H9 (cell line): ENCODE results near the gene MDH2. TPM values are rescaled to one million over a fixed set of nuclear protein-coding genes. Genes with fewer than 3 reads are reported as not detected.

Experiments used
- DNase-seq: peaks from one replicate; pipeline ENCODE4 v3.0.0-alpha.2; 2017
- H2AFZ ChIP-seq: one replicate; pipeline ENCODE4 v1.6.1; 2013; ENCODE audit warnings: mild to moderate bottlenecking, low read length, control low read depth, moderate library complexity
- H2AK5ac ChIP-seq: 2 replicates; pipeline ENCODE4 v1.6.1; 2013; ENCODE audit warnings: low read length, control low read depth, mixed read lengths; ENCODE audit not compliant: insufficient read length
- H2BK120ac ChIP-seq: one replicate; pipeline ENCODE4 v1.6.1; 2013; ENCODE audit warnings: low read depth, mild to moderate bottlenecking, low read length, control low read depth, inconsistent platforms; ENCODE audit not compliant: poor library complexity, severe bottlenecking
- H2BK12ac ChIP-seq: 2 replicates; pipeline ENCODE4 v1.6.1; 2013; ENCODE audit warnings: low read length, control low read depth, mixed read lengths, low read depth; ENCODE audit not compliant: insufficient read length
- H2BK15ac ChIP-seq: 2 replicates; pipeline ENCODE4 v1.6.1; 2013; ENCODE audit warnings: low read depth, low read length, control low read depth
- H2BK20ac ChIP-seq: one replicate; pipeline ENCODE4 v1.6.1; 2013; ENCODE audit warnings: low read depth, mild to moderate bottlenecking, low read length, control low read depth, inconsistent platforms; ENCODE audit not compliant: poor library complexity, severe bottlenecking
- H2BK5ac ChIP-seq: 2 replicates; pipeline ENCODE4 v1.6.1; 2013; ENCODE audit warnings: low read length, control low read depth, mixed read lengths; ENCODE audit not compliant: insufficient read length
- H3K14ac ChIP-seq: 2 replicates; pipeline ENCODE4 v1.6.1; 2013; ENCODE audit warnings: low read length, control low read depth; ENCODE audit not compliant: insufficient read depth
- H3K18ac ChIP-seq: 2 replicates; pipeline ENCODE4 v1.6.1; 2013; ENCODE audit warnings: low read depth, mild to moderate bottlenecking, mixed read lengths, low read length, control low read depth; ENCODE audit not compliant: insufficient read length
- H3K23ac ChIP-seq: 2 replicates; pipeline ENCODE4 v1.6.1; 2013; ENCODE audit warnings: low read length, control low read depth, mixed read lengths, low read depth; ENCODE audit not compliant: insufficient read length
- H3K23me2 ChIP-seq: 2 replicates; pipeline ENCODE4 v1.6.1; 2013; ENCODE audit warnings: low read depth, mild to moderate bottlenecking, mixed read lengths, low read length, control low read depth; ENCODE audit not compliant: insufficient read length, poor library complexity, severe bottlenecking
- H3K27ac ChIP-seq: 2 replicates; pipeline ENCODE4 v1.5.1; 2013; ENCODE audit warnings: low read length, control low read depth, mixed read lengths, low read depth; ENCODE audit not compliant: insufficient read length
- H3K27me3 ChIP-seq: 2 replicates; pipeline ENCODE4 v1.6.1; 2013; ENCODE audit warnings: low read length, control low read depth, inconsistent platforms; ENCODE audit not compliant: insufficient read depth
- H3K4ac ChIP-seq: 2 replicates; pipeline ENCODE4 v1.6.1; 2013; ENCODE audit warnings: low read depth, mild to moderate bottlenecking, control low read depth, inconsistent platforms, low read length, moderate library complexity
- H3K4me1 ChIP-seq: 2 replicates; pipeline ENCODE4 v1.6.1; 2013; ENCODE audit warnings: low read length, control low read depth, inconsistent platforms; ENCODE audit not compliant: insufficient read depth
- H3K4me2 ChIP-seq: 2 replicates; pipeline ENCODE4 v1.6.1; 2013; ENCODE audit warnings: low read length, control low read depth, mixed read lengths; ENCODE audit not compliant: insufficient read length, insufficient read depth
- H3K56ac ChIP-seq: 2 replicates; pipeline ENCODE4 v1.6.1; 2013; ENCODE audit warnings: low read depth, mild to moderate bottlenecking, mixed read lengths, low read length, control low read depth; ENCODE audit not compliant: insufficient read length
- H3K79me1 ChIP-seq: 2 replicates; pipeline ENCODE4 v1.6.1; 2013; ENCODE audit warnings: low read depth, mild to moderate bottlenecking, moderate library complexity, low read length, control low read depth, inconsistent platforms; ENCODE audit not compliant: insufficient read depth, poor library complexity, severe bottlenecking
- H3K79me2 ChIP-seq: 2 replicates; pipeline ENCODE4 v1.6.1; 2013; ENCODE audit warnings: low read length, control low read depth, inconsistent platforms; ENCODE audit not compliant: insufficient read depth
- H3K9ac ChIP-seq: 2 replicates; pipeline ENCODE4 v1.6.1; 2013; ENCODE audit warnings: low read length, control low read depth, mixed read lengths; ENCODE audit not compliant: insufficient read length; ENCODE audit errors: extremely low read depth
- H3K9me3 ChIP-seq: one replicate; pipeline ENCODE4 v1.6.1; 2013; ENCODE audit warnings: low read depth, low read length, inconsistent platforms; ENCODE audit not compliant: control insufficient read depth
- H3T11ph ChIP-seq: one replicate; pipeline ENCODE4 v1.6.1; 2013; ENCODE audit warnings: mild to moderate bottlenecking, low read length, control low read depth, inconsistent platforms
- H4K20me1 ChIP-seq: one replicate; pipeline ENCODE4 v1.6.1; 2013; ENCODE audit not compliant: control insufficient read depth, insufficient read length, insufficient read depth
- H4K5ac ChIP-seq: 2 replicates; pipeline ENCODE4 v1.6.1; 2013; ENCODE audit warnings: low read depth, mild to moderate bottlenecking, mixed read lengths, low read length, control low read depth; ENCODE audit not compliant: insufficient read length
- H4K8ac ChIP-seq: replicated peaks from 2 replicates; pipeline ENCODE4 v1.6.1; 2013; ENCODE audit warnings: low read length, control low read depth, mixed read lengths, low read depth; ENCODE audit not compliant: insufficient read length
- H4K91ac ChIP-seq: 2 replicates; pipeline ENCODE4 v1.6.1; 2013; ENCODE audit warnings: low read depth, mild to moderate bottlenecking, moderate library complexity, mixed read lengths, low read length, control low read depth; ENCODE audit not compliant: insufficient read length
- H3K27ac Mint-ChIP-seq, 3 experiments: 2 replicates in 2 of 3; 3 replicates in 1 of 3; pipeline ENCODE4 v1.8.0; 2020 to 2021; ENCODE audit warnings: mixed read lengths in 3 of 3, mild to moderate bottlenecking in 1 of 3, moderate library complexity in 1 of 3
- H3K27me3 Mint-ChIP-seq: 2 replicates; pipeline ENCODE4 v1.8.0; 2021; ENCODE audit warnings: low read depth, mild to moderate bottlenecking, moderate library complexity, mixed read lengths
- H3K36me3 Mint-ChIP-seq, 3 experiments: 2 replicates in 2 of 3; 3 replicates in 1 of 3; pipeline ENCODE4 v1.8.0; 2020 to 2021; ENCODE audit warnings: low read depth in 3 of 3, mixed read lengths in 3 of 3; ENCODE audit not compliant: insufficient read depth in 1 of 3
- H3K4me1 Mint-ChIP-seq, 2 experiments: 2 replicates each; pipeline ENCODE4 v1.8.0; 2020; ENCODE audit warnings: mixed read lengths in 2 of 2
- H3K4me3 Mint-ChIP-seq, 2 experiments: 2 replicates in 1 of 2; 3 replicates in 1 of 2; pipeline ENCODE4 v1.8.0; 2020 to 2021; ENCODE audit warnings: mild to moderate bottlenecking in 2 of 2, mixed read lengths in 2 of 2, moderate library complexity in 1 of 2
- H3K9me3 Mint-ChIP-seq, 2 experiments: 2 replicates in 1 of 2; 3 replicates in 1 of 2; pipeline ENCODE4 v1.8.0; 2020; ENCODE audit warnings: mild to moderate bottlenecking in 2 of 2, mixed read lengths in 2 of 2, moderate library complexity in 1 of 2
- WGBS: extraction: QIAGEN DNeasy Blood & Tissue Kit; methylation state at CpG from one replicate; pipeline ENCODE4 v1.1.7; 2013; ENCODE audit warnings: missing lambda C conversion rate, low lambda C conversion rate, mixed read lengths; ENCODE audit not compliant: insufficient read length; ENCODE audit errors: extremely low coverage; 5-methylcytosine and 5-hydroxymethylcytosine counted together
- total RNA-seq: library from RNA; stranded (reverse); gene quantifications from 2 replicates; pipeline ENCODE4 v1.2.1, GENCODE V29; 2021
- TF ChIP-seq, protein P1 (sequence below): fragments of 200-600 bp; sonication (generic); conservative IDR thresholded peaks from 3 replicates; pipeline ENCODE4 v1.8.0; 2021; ENCODE audit warnings: antibody characterized with exemption, mild to moderate bottlenecking

The MDH2 gene
- total RNA-seq, 1 experiment from 2014 or later = 260 TPM

DNA sequence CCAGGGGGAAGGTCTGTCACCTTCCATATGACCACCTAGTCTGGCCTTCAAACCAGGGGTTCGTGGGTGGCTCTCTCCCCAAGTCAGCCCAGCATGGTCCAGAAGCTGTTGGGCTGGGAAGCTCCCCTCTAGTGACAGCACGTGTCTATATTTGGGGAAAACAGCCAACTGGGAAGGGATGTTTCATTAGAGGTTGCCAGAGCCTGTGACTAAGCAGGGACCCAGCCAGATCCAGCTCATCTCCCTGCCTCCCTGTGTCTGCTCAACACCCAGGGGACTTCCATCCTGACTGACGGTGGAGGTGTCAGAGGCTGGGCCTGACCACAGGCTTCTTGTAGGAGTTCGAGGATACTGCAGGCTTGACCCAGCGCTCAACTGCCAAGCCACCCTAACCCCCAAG lies 10.6 kb upstream of the MDH2 start:
- no peak overlapping the region for H3K4me3 Mint-ChIP-seq
- Histone ChIP-seq H2BK5ac (no peak overlapping the region), H4K20me1 (no peaks in the 10 kb centered on the region), H3T11ph (no peak overlapping the region), H3K9ac (no peak overlapping the region), H3K23ac (no peak overlapping the region), H2BK20ac (no peak overlapping the region), H3K9me3 (no peaks in the 10 kb centered on the region), H3K23me2 (no peaks in the 10 kb centered on the region), H3K79me1 (no peaks in the 10 kb centered on the region), H2BK12ac (no peak overlapping the region), H2BK120ac (no peak overlapping the region), H3K79me2 (no peaks in the 10 kb centered on the region), H3K27me3 (no peaks in the 10 kb centered on the region), H3K18ac (no peak overlapping the region), H4K8ac (no peak overlapping the region), H2BK15ac (no peak overlapping the region), H2AK5ac (no peak overlapping the region), H3K14ac (no peak overlapping the region), H3K4me1 (0 out of 2 replicates have a peak, but pooled peaks cover 3% of the 10 kb centered on the region), H3K4me2 (no peak overlapping the region), H3K27ac (no peak overlapping the region), H4K91ac (no peak overlapping the region), H4K5ac (no peak overlapping the region), H3K56ac (no peak overlapping the region), H3K4ac (no peak overlapping the region), H2AFZ (no peak overlapping the region)
- TF ChIP-seq, protein P1, sequence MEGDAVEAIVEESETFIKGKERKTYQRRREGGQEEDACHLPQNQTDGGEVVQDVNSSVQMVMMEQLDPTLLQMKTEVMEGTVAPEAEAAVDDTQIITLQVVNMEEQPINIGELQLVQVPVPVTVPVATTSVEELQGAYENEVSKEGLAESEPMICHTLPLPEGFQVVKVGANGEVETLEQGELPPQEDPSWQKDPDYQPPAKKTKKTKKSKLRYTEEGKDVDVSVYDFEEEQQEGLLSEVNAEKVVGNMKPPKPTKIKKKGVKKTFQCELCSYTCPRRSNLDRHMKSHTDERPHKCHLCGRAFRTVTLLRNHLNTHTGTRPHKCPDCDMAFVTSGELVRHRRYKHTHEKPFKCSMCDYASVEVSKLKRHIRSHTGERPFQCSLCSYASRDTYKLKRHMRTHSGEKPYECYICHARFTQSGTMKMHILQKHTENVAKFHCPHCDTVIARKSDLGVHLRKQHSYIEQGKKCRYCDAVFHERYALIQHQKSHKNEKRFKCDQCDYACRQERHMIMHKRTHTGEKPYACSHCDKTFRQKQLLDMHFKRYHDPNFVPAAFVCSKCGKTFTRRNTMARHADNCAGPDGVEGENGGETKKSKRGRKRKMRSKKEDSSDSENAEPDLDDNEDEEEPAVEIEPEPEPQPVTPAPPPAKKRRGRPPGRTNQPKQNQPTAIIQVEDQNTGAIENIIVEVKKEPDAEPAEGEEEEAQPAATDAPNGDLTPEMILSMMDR = no peak
- H3K27me3 Mint-ChIP-seq = no peaks in the 10 kb centered on the region
- H3K9me3 Mint-ChIP-seq = no peaks in the 10 kb centered on the region
- DNase-seq = no peak
- H3K36me3 Mint-ChIP-seq = no peaks in the 10 kb centered on the region; a peak in 3 of 7 replicates
- no peak overlapping the region for H3K27ac Mint-ChIP-seq
- no CpG with 5 or more reads among the region's 5 CpGs for WGBS
- no peaks in the 10 kb centered on the region for H3K4me1 Mint-ChIP-seq
